Dermis blood vessel endothelial cell (primary cell): Measurements from ENCODE around the gene RCN2. TPM values are rescaled to one million over a fixed set of nuclear protein-coding genes. Genes with fewer than 3 reads are reported as not detected.
A peak's percentile ranks its signal among the peaks of the same experiment; 100 is the strongest.

ENCODE experiments used
- DNase-seq: peaks from one replicate; pipeline ENCODE4 v3.0.0; 2010
- total RNA-seq: library from RNA; depleted of rRNA; stranded (reverse); fragments of >200 nt; gene quantifications from 2 replicates; pipeline ENCODE4 v1.2.3, GENCODE V29; 2014

The RCN2 gene
- total RNA-seq, 1 donor from 2014 or later = 43.2 TPM

GRCh38 chr15:76994971-76995945 lies 63.7 kb downstream of the RCN2 start, which contains the start of gene PSTPIP1:
Gene PSTPIP1 (plus strand): TSS chr15:76995126. CDS start chr15:76995574, 448 bp downstream.
- no peak for DNase-seq

- DNase-seq = no peak
Measured at GRCh38 chr15:76996076-76996525, 64.6 kb downstream of the RCN2 start.

- peak; percentile 69 for DNase-seq
Measured at GRCh38 chr15:76996526-76997401, 65.2 kb downstream of the RCN2 start.

GRCh38 chr15:76998663-76999285 lies 67.2 kb downstream of the RCN2 start:
- no peak for DNase-seq

- DNase-seq = no peak
Measured at GRCh38 chr15:76999996-77000395, 68.4 kb downstream of the RCN2 start.

DNA sequence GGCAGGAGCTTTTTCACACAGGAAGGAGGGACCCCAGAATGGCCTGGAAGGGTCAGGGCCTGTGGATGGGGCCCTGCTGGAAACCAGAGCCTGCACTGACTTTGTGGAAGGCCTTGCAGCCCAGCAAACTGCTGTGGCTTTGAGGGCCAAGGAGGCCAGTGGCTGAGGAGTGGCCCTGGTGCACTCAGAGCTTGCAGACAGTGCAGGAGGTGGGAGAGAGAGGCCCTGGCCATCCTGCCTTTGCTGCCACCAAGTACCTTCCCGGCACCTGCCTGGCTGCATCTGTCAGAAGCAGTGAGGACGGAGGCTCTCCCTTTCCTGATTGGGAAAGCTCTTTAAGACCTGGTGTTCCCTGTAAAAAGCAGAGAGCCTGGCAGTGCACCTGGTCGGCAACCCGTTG lies 69.8 kb downstream of the RCN2 start:
- DNase-seq = no peak

DNA sequence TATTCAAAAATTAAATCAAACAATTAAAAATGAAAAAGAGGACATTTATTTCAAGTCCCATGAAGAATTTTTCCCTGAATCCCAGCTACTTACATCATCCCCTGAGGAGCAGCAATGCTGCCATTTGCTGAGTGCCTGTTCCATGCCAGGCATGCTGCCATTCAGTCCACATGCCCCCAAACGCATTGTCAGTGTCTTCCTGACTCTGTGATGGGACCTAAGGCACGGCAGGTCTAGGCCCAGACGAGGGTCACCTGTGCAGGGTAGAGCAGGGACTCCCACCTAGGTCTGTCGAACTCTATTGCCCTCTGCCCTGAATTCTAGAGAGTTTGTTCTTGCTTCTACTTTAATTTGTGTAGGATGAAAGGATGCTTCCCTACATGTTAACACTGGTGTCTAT lies 70.4 kb downstream of the RCN2 start:
- DNase-seq = no peak

GRCh38 chr15:77002436-77002835 lies 70.9 kb downstream of the RCN2 start:
- DNase-seq = no peak

- DNase-seq = no peak
Measured at GRCh38 chr15:77002954-77003912, 71.7 kb downstream of the RCN2 start.

Other genes with a start within 250 kb of the RCN2 start
- gene SCAPER, start 26.4 kb upstream of the RCN2 start, total RNA-seq = 8.9 and 10.6 TPM in 2 replicates
- 0.23 and 0.51 TPM in 2 replicates for gene PSTPIP1, start 63.4 kb downstream of the RCN2 start, total RNA-seq
- gene TSPAN3, start 139.4 kb downstream of the RCN2 start, total RNA-seq = 242 and 265 TPM in 2 replicates